Measurements from ENCODE around the gene GDPD4. TPM values are rescaled to one million over a fixed set of nuclear protein-coding genes. Genes with fewer than 3 reads are reported as not detected.

The GDPD4 gene
- total RNA-seq, 2 donors from 2014 or later: not detected

GRCh38 chr11:77197626-77198320 is 103.7 kb downstream of the GDPD4 start:
- Histone ChIP-seq H3K4me1 (no peaks in the 10 kb centered on the region), H3K4me3 (no peak overlapping the region), H3K9ac (ENCODE audit: low read depth in 2 of 2, low read length in 2 of 2) (no peak overlapping the region), H3K27ac (no peak overlapping the region), H3K36me3 (no peaks in the 10 kb centered on the region), H3K9me3 (no peaks in the 10 kb centered on the region), H3K27me3 (no peaks in the 10 kb centered on the region)
- TF ChIP-seq CTCF (IDR thresholded peaks at IDR 0.05): no peak
- intact Hi-C loops (cut with DNase I): no loop called here
- DNase-seq: no peak

GRCh38 chr11:77196961-77197360 is 104.5 kb downstream of the GDPD4 start:
- Histone ChIP-seq H3K4me3 (no peak overlapping the region), H3K27me3 (no peaks in the 10 kb centered on the region), H3K36me3 (no peaks in the 10 kb centered on the region), H3K9ac (ENCODE audit: low read depth in 2 of 2, low read length in 2 of 2) (no peak overlapping the region), H3K27ac (no peak overlapping the region), H3K4me1 (no peaks in the 10 kb centered on the region), H3K9me3 (no peaks in the 10 kb centered on the region)
- DNase-seq: no peak
- no peak for TF ChIP-seq CTCF (IDR thresholded peaks at IDR 0.05)
- intact Hi-C loops (cut with DNase I): no loop called here

GRCh38 chr11:77195071-77195755 is 106.3 kb downstream of the GDPD4 start:
- H3K27me3 ChIP-seq: no peaks in the 10 kb centered on the region
- TF ChIP-seq CTCF (IDR thresholded peaks at IDR 0.05): no peak
- H3K4me3 ChIP-seq: no peak overlapping the region
- no peaks in the 10 kb centered on the region for H3K36me3 ChIP-seq
- intact Hi-C loops (cut with DNase I): loop anchor here (2.0 kb wide), 1 partner anchor 354 kb away; no protein-coding TSS in a partner anchor
- no peak overlapping the region for H3K9ac ChIP-seq (ENCODE audit: low read depth in 2 of 2, low read length in 2 of 2)
- H3K27ac ChIP-seq: no peak overlapping the region
- DNase-seq: no peak
- H3K4me1 ChIP-seq: no peaks in the 10 kb centered on the region
- H3K9me3 ChIP-seq: no peaks in the 10 kb centered on the region

- Histone ChIP-seq H3K27ac (no peak overlapping the region), H3K9me3 (no peaks in the 10 kb centered on the region), H3K4me3 (no peak overlapping the region), H3K27me3 (no peaks in the 10 kb centered on the region), H3K9ac (ENCODE audit: low read depth in 2 of 2, low read length in 2 of 2) (no peak overlapping the region), H3K4me1 (no peaks in the 10 kb centered on the region), H3K36me3 (no peaks in the 10 kb centered on the region)
- no peak for TF ChIP-seq CTCF (IDR thresholded peaks at IDR 0.05)
- intact Hi-C loops (cut with DNase I): loop anchor here (2.0 to 5.0 kb wide), 2 partner anchors 355 to 428 kb away; no protein-coding TSS in a partner anchor
- DNase-seq: no peak
These were observed 107.3 kb downstream of the GDPD4 start for GRCh38 chr11:77193911-77194830.

- DNase-seq: no peak
- no peak for TF ChIP-seq CTCF (IDR thresholded peaks at IDR 0.05)
- Histone ChIP-seq H3K27ac (no peak overlapping the region), H3K4me3 (no peak overlapping the region), H3K36me3 (no peaks in the 10 kb centered on the region), H3K4me1 (peaks cover under 1% of the 10 kb centered on the region), H3K9me3 (no peaks in the 10 kb centered on the region), H3K27me3 (no peaks in the 10 kb centered on the region), H3K9ac (ENCODE audit: low read depth in 2 of 2, low read length in 2 of 2) (no peak overlapping the region)
- intact Hi-C loops (cut with DNase I): loop anchor here (5.0 kb wide), 1 partner anchor 429 kb away; no protein-coding TSS in a partner anchor
These were observed 108.3 kb downstream of the GDPD4 start for GRCh38 chr11:77193167-77193566.

Data from colonic mucosa (tissue), 4 donors.